Measurements from ENCODE around the gene MYO7A. TPM values are rescaled to one million over a fixed set of nuclear protein-coding genes. Genes with fewer than 3 reads are reported as not detected.

Gene MYO7A
- total RNA-seq, 1 experiment from 2014 or later = 2.5 TPM

DNA sequence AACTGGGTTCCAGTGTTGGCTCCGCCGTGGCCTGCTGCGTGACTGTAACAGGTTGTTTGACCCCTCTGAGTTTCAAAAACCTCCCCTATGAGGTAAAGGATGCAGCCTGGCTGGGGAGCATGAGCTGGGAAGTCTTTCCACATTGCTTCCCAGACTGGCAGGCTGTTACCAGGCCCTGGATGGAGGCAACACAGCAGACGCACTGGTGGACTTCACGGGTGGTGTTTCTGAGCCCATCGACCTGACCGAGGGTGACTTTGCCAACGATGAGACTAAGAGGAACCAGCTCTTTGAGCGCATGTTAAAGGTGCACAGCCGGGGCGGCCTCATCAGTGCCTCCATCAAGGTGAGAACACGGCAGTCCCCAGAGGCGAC, 14.0 kb upstream of the MYO7A start (continued):
- TF ChIP-seq MLX (CRISPR knock-in tag; IDR thresholded peaks at IDR 0.05) = no peak
- TF ChIP-seq, protein P1, sequence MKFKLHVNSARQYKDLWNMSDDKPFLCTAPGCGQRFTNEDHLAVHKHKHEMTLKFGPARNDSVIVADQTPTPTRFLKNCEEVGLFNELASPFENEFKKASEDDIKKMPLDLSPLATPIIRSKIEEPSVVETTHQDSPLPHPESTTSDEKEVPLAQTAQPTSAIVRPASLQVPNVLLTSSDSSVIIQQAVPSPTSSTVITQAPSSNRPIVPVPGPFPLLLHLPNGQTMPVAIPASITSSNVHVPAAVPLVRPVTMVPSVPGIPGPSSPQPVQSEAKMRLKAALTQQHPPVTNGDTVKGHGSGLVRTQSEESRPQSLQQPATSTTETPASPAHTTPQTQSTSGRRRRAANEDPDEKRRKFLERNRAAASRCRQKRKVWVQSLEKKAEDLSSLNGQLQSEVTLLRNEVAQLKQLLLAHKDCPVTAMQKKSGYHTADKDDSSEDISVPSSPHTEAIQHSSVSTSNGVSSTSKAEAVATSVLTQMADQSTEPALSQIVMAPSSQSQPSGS (CRISPR knock-in tag; IDR thresholded peaks at IDR 0.05; ENCODE audit: borderline replicate concordance, low read depth) = no peak
- TF ChIP-seq TCF7 (CRISPR knock-in tag; IDR thresholded peaks at IDR 0.05; ENCODE audit: low read depth) = no peak
- no peak for TF ChIP-seq PREB (CRISPR knock-in tag; IDR thresholded peaks at IDR 0.05; ENCODE audit: borderline replicate concordance)

- POLR2A ChIA-PET = no interaction called here
- no peak overlapping the region for H3K27ac Mint-ChIP-seq
- ATAC-seq (peak; percentile 83), DNase-seq (ENCODE audit: low spot score) (peak; percentile 51)
- H3K27me3 Mint-ChIP-seq (ENCODE audit: low read depth) = no peaks in the 10 kb centered on the region
- CTCF ChIA-PET = interaction anchor here (0.8 to 8.2 kb wide), 27 partner anchors 9 to 393 kb away, joined by 3 to 86 read pairs (median 5); partner anchors contain the start of genes CAPN5 and MYO7A
- H3K4me1 Mint-ChIP-seq = peaks cover 12% of the 10 kb centered on the region
- no peak for TF ChIP-seq ZNF263 (CRISPR knock-in tag; IDR thresholded peaks at IDR 0.05; ENCODE audit: low read depth)
- TF ChIP-seq, protein P2, sequence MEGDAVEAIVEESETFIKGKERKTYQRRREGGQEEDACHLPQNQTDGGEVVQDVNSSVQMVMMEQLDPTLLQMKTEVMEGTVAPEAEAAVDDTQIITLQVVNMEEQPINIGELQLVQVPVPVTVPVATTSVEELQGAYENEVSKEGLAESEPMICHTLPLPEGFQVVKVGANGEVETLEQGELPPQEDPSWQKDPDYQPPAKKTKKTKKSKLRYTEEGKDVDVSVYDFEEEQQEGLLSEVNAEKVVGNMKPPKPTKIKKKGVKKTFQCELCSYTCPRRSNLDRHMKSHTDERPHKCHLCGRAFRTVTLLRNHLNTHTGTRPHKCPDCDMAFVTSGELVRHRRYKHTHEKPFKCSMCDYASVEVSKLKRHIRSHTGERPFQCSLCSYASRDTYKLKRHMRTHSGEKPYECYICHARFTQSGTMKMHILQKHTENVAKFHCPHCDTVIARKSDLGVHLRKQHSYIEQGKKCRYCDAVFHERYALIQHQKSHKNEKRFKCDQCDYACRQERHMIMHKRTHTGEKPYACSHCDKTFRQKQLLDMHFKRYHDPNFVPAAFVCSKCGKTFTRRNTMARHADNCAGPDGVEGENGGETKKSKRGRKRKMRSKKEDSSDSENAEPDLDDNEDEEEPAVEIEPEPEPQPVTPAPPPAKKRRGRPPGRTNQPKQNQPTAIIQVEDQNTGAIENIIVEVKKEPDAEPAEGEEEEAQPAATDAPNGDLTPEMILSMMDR (IDR thresholded peaks at IDR 0.05) = peak; percentile 26; the same call in 1 of the 2 replicates
- no peaks in the 10 kb centered on the region for H3K36me3 Mint-ChIP-seq
- no peak overlapping the region for H3K4me3 Mint-ChIP-seq
- no peaks in the 10 kb centered on the region for H3K9me3 Mint-ChIP-seq
Observed at GRCh38 chr11:77115181-77115611, 12.8 kb upstream of the MYO7A start.

DNA sequence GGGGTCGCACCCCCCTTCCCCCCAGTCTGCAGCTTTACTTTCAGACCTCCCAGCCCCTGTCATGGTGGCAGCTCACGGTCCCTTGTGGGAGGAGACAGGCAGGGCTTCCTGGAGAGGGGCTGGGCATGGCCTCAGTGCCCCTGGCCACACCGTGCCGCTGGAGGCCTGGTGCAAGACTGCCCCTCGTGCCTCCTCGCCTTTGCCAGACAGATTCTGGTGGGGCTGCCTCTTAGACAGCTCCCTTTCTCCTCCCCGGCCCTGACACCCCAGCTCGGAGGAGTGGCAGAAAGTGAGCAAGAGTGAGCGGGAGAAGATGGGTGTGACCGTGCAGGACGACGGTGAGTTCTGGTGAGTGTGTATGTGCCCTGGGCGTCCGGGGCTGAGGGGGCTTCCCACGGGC, 12.1 kb upstream of the MYO7A start:
- Mint-ChIP-seq H3K4me3 (no peak overlapping the region), H3K4me1 (peaks cover 12% of the 10 kb centered on the region), H3K27me3 (ENCODE audit: low read depth) (no peaks in the 10 kb centered on the region), H3K9me3 (no peaks in the 10 kb centered on the region), H3K27ac (no peak overlapping the region), H3K36me3 (peaks cover 3% of the 10 kb centered on the region; the same call in 1 of the 2 replicates)
- POLR2A ChIA-PET = no interaction called here
- no peak for ATAC-seq
- CTCF ChIA-PET = interaction anchor here (1.6 to 8.2 kb wide), 6 partner anchors 9 to 72 kb away, joined by 3 to 86 read pairs (median 18); partner anchors contain the start of gene MYO7A
- no peak for DNase-seq (ENCODE audit: low spot score)
- TF ChIP-seq E2F1 (CRISPR knock-in tag; IDR thresholded peaks at IDR 0.05) (no peak), PRDM15 (CRISPR knock-in tag; IDR thresholded peaks at IDR 0.05) (no peak), JUN (CRISPR knock-in tag; IDR thresholded peaks at IDR 0.05) (no peak), HMGA2 (CRISPR knock-in tag; IDR thresholded peaks at IDR 0.05) (no peak), OVOL2 (CRISPR knock-in tag; IDR thresholded peaks at IDR 0.05; ENCODE audit: borderline replicate concordance) (no peak), FOXP1 (CRISPR knock-in tag; IDR thresholded peaks at IDR 0.05; ENCODE audit: borderline replicate concordance) (no peak), ZNF416 (CRISPR knock-in tag; IDR thresholded peaks at IDR 0.05) (no peak), NFYB (CRISPR knock-in tag; conservative IDR thresholded peaks at IDR 0.05; ENCODE audit: low read depth) (no peak), KAT7 (CRISPR knock-in tag; IDR thresholded peaks at IDR 0.05; ENCODE audit: borderline replicate concordance) (no peak), MXD4 (CRISPR knock-in tag; IDR thresholded peaks at IDR 0.05; ENCODE audit: borderline replicate concordance) (no peak), ARID4B (CRISPR knock-in tag; IDR thresholded peaks at IDR 0.05; ENCODE audit: borderline replicate concordance) (no peak)
